OCI-M2 (cell line): ENCODE measurements around the gene VSTM4.

ENCODE experiments used
- DNase-seq: peaks from one replicate; lab custom pipeline; 2025; ENCODE audit not compliant: unreplicated experiment; lab: John Stamatoyannopoulos, UW

VSTM4 gene

GRCh38 chr10:49093922-49094321, 21.4 kb downstream of the VSTM4 start:
- DNase-seq = no peak

- no peak for DNase-seq
Measured at GRCh38 chr10:49092477-49092876, 22.8 kb downstream of the VSTM4 start.

GRCh38 chr10:49091450-49092210, 23.7 kb downstream of the VSTM4 start:
- no peak for DNase-seq

- DNase-seq = no peak
Measured at GRCh38 chr10:49090696-49091380, 24.5 kb downstream of the VSTM4 start.

GRCh38 chr10:49090189-49090575, 25.1 kb downstream of the VSTM4 start:
- no peak for DNase-seq

- DNase-seq = no peak
Measured at GRCh38 chr10:49089557-49090188, 25.6 kb downstream of the VSTM4 start.

- no peak for DNase-seq
Measured at GRCh38 chr10:49089152-49089551, 26.2 kb downstream of the VSTM4 start.

- DNase-seq = no peak
Measured at GRCh38 chr10:49086889-49087288, 28.4 kb downstream of the VSTM4 start.

GRCh38 chr10:49083261-49083660, 32.1 kb downstream of the VSTM4 start:
- no peak for DNase-seq

GRCh38 chr10:49082766-49083165, 32.6 kb downstream of the VSTM4 start:
- no peak for DNase-seq

GRCh38 chr10:49081547-49082275, 33.6 kb downstream of the VSTM4 start:
- DNase-seq = no peak

GRCh38 chr10:49080965-49081364, 34.4 kb downstream of the VSTM4 start:
- DNase-seq = no peak

GRCh38 chr10:49080071-49080470, 35.3 kb downstream of the VSTM4 start:
- DNase-seq = no peak

GRCh38 chr10:49079499-49079898, 35.8 kb downstream of the VSTM4 start:
- no peak for DNase-seq

- no peak for DNase-seq
Measured at GRCh38 chr10:49079072-49079471, 36.2 kb downstream of the VSTM4 start.

- DNase-seq = no peak
Measured at GRCh38 chr10:49078433-49078832, 36.9 kb downstream of the VSTM4 start.

GRCh38 chr10:49076741-49077521, 38.4 kb downstream of the VSTM4 start:
- DNase-seq = no peak

- DNase-seq = no peak
Measured at GRCh38 chr10:49076319-49076718, 39.0 kb downstream of the VSTM4 start.

- DNase-seq = no peak
Measured at GRCh38 chr10:49075743-49076142, 39.6 kb downstream of the VSTM4 start.

- DNase-seq = no peak
Measured at GRCh38 chr10:49074836-49075682, 40.3 kb downstream of the VSTM4 start.
